Natural killer cell treated with Interleukin-12 subunit alpha and Interleukin-12 subunit beta and Interleukin-15 and Interleukin-18, amount 100 ng/mL, for 72 hours (primary cell): Measurements from ENCODE around the gene CST3. TPM values are rescaled to one million over a fixed set of nuclear protein-coding genes. Genes with fewer than 3 reads are reported as not detected.
"Not testable (repeated sequence)": the region's sequence is repeated elsewhere in the genome, so short reads cannot be mapped to it uniquely, and the experiment has no call there.

Source experiments
- ATAC-seq, 2 donors: fragments of 150-1000 bp; cut with Tn5 transposase in 1 of 2; sonication (Bioruptor Pico), chemical (Tn5 transposase) in 1 of 2; 2 replicates each; pipeline ENCODE4 v1.10.0; 2021
- DNase-seq: peaks from one replicate; pipeline ENCODE4 v3.0.0; 2022; ENCODE audit warnings: low spot score
- H3K27ac Mint-ChIP-seq, 2 donors: 1 replicate in 1 of 2; 2 replicates in 1 of 2; pipeline ENCODE4 v1.8.0; 2022; ENCODE audit warnings: mixed read lengths in 2 of 2, mild to moderate bottlenecking in 1 of 2, moderate library complexity in 1 of 2
- H3K27me3 Mint-ChIP-seq, 2 donors: 1 replicate in 1 of 2; 2 replicates in 1 of 2; pipeline ENCODE4 v1.8.0; 2022; ENCODE audit warnings: mixed read lengths in 2 of 2
- H3K36me3 Mint-ChIP-seq: one replicate; pipeline ENCODE4 v1.8.0; 2022; ENCODE audit warnings: mixed read lengths
- H3K4me1 Mint-ChIP-seq, 2 donors: 1 replicate in 1 of 2; 2 replicates in 1 of 2; pipeline ENCODE4 v1.8.0; 2022; ENCODE audit warnings: low read depth in 2 of 2, mixed read lengths in 2 of 2, mild to moderate bottlenecking in 1 of 2
- H3K4me3 Mint-ChIP-seq: one replicate; pipeline ENCODE4 v1.8.0; 2022; ENCODE audit warnings: mixed read lengths
- H3K9me3 Mint-ChIP-seq: 2 replicates; pipeline ENCODE4 v1.8.0; 2022; ENCODE audit warnings: mixed read lengths
- total RNA-seq, 2 donors: library from RNA; stranded (reverse); gene quantifications; one replicate each; pipeline ENCODE4 v1.2.3, GENCODE V29; 2022

Gene CST3
- total RNA-seq, 2 donors from 2014 or later = 5.4 to 16.6 TPM

- Mint-ChIP-seq H3K4me3 (no peak overlapping the region), H3K27me3 (peaks cover 23 to 24% of the 10 kb centered on the region in 2 donors), H3K4me1 (peaks cover 3 to 5% of the 10 kb centered on the region in 2 donors), H3K27ac (no peak overlapping the region), H3K9me3 (no peaks in the 10 kb centered on the region), H3K36me3 (no peaks in the 10 kb centered on the region)
- DNase-seq (no peak), ATAC-seq (no peak)
Observed at GRCh38 chr20:23623666-23624323, 14.0 kb downstream of the CST3 start.

- no peak for ATAC-seq
- peak overlapping the region in 1 of 2 donors; percentile 55 for H3K27ac Mint-ChIP-seq
- no peak for DNase-seq
- no peaks in the 10 kb centered on the region for H3K9me3 Mint-ChIP-seq
- H3K27me3 Mint-ChIP-seq = peaks cover 26 to 33% of the 10 kb centered on the region in 2 donors
- no peak overlapping the region for H3K4me3 Mint-ChIP-seq
- peaks cover 3 to 5% of the 10 kb centered on the region in 2 donors for H3K4me1 Mint-ChIP-seq
- H3K36me3 Mint-ChIP-seq = peaks cover 4% of the 10 kb centered on the region
Observed at GRCh38 chr20:23622839-23623343, 14.9 kb downstream of the CST3 start.

- H3K4me1 Mint-ChIP-seq, ATAC-seq, DNase-seq, H3K4me3 Mint-ChIP-seq, H3K9me3 Mint-ChIP-seq, H3K27ac Mint-ChIP-seq, H3K36me3 Mint-ChIP-seq: not testable (repeated sequence)
- H3K27me3 Mint-ChIP-seq = peaks cover 28 to 33% of the 10 kb centered on the region in 2 donors
Observed at GRCh38 chr20:23622401-23622800, 15.4 kb downstream of the CST3 start.

GRCh38 chr20:23620670-23621386, 16.9 kb downstream of the CST3 start:
- not testable (repeated sequence) for H3K36me3 Mint-ChIP-seq, H3K9me3 Mint-ChIP-seq, H3K4me3 Mint-ChIP-seq, DNase-seq, H3K4me1 Mint-ChIP-seq, ATAC-seq, H3K27ac Mint-ChIP-seq
- peaks cover 31 to 41% of the 10 kb centered on the region in 2 donors for H3K27me3 Mint-ChIP-seq

GRCh38 chr20:23614163-23614562, 23.6 kb downstream of the CST3 start:
- Mint-ChIP-seq H3K27me3 (peaks cover 20 to 21% of the 10 kb centered on the region in 2 donors), H3K4me3 (no peak overlapping the region), H3K27ac (no peak overlapping the region), H3K36me3 (peaks cover 4% of the 10 kb centered on the region), H3K9me3 (no peaks in the 10 kb centered on the region), H3K4me1 (no peaks in the 10 kb centered on the region)
- ATAC-seq = no peak
- no peak for DNase-seq

GRCh38 chr20:23613676-23614075, 24.1 kb downstream of the CST3 start:
- no peak overlapping the region for H3K4me3 Mint-ChIP-seq
- no peak for ATAC-seq
- no peak for DNase-seq
- peaks cover 15 to 19% of the 10 kb centered on the region in 2 donors for H3K27me3 Mint-ChIP-seq
- no peaks in the 10 kb centered on the region for H3K9me3 Mint-ChIP-seq
- no peak overlapping the region for H3K27ac Mint-ChIP-seq
- H3K4me1 Mint-ChIP-seq = no peaks in the 10 kb centered on the region
- peaks cover 4% of the 10 kb centered on the region for H3K36me3 Mint-ChIP-seq

GRCh38 chr20:23612396-23612795, 25.4 kb downstream of the CST3 start:
- H3K4me1 Mint-ChIP-seq = no peaks in the 10 kb centered on the region
- DNase-seq (no peak), ATAC-seq (no peak)
- H3K27ac Mint-ChIP-seq = no peak overlapping the region
- H3K36me3 Mint-ChIP-seq = no peaks in the 10 kb centered on the region
- peaks cover 7 to 10% of the 10 kb centered on the region in 2 donors for H3K27me3 Mint-ChIP-seq
- no peaks in the 10 kb centered on the region for H3K9me3 Mint-ChIP-seq
- H3K4me3 Mint-ChIP-seq = no peak overlapping the region

GRCh38 chr20:23609486-23610109, 28.2 kb downstream of the CST3 start:
- peaks cover 0 to 6% of the 10 kb centered on the region in 2 donors for H3K27me3 Mint-ChIP-seq
- no peak overlapping the region for H3K4me3 Mint-ChIP-seq
- no peaks in the 10 kb centered on the region for H3K9me3 Mint-ChIP-seq
- H3K4me1 Mint-ChIP-seq = peaks cover 9 to 10% of the 10 kb centered on the region in 2 donors
- ATAC-seq = no peak
- H3K27ac Mint-ChIP-seq = no peak overlapping the region
- no peak for DNase-seq
- no peaks in the 10 kb centered on the region for H3K36me3 Mint-ChIP-seq

- Mint-ChIP-seq H3K36me3 (no peaks in the 10 kb centered on the region), H3K4me3 (no peak overlapping the region), H3K27ac (no peak overlapping the region), H3K4me1 (peaks cover 9 to 10% of the 10 kb centered on the region in 2 donors), H3K9me3 (no peaks in the 10 kb centered on the region), H3K27me3 (peaks cover 0 to 6% of the 10 kb centered on the region in 2 donors)
- ATAC-seq (no peak), DNase-seq (no peak)
Observed at GRCh38 chr20:23608251-23608846, 29.4 kb downstream of the CST3 start.

- peaks cover 9 to 10% of the 10 kb centered on the region in 2 donors for H3K4me1 Mint-ChIP-seq
- peaks cover 0 to 6% of the 10 kb centered on the region in 2 donors for H3K27me3 Mint-ChIP-seq
- H3K9me3 Mint-ChIP-seq = no peaks in the 10 kb centered on the region
- no peak for ATAC-seq
- no peaks in the 10 kb centered on the region for H3K36me3 Mint-ChIP-seq
- no peak overlapping the region for H3K27ac Mint-ChIP-seq
- H3K4me3 Mint-ChIP-seq = no peak overlapping the region
- no peak for DNase-seq
Observed at GRCh38 chr20:23607497-23608245, 30.1 kb downstream of the CST3 start.

- H3K36me3 Mint-ChIP-seq = no peaks in the 10 kb centered on the region
- H3K9me3 Mint-ChIP-seq = no peaks in the 10 kb centered on the region
- H3K4me3 Mint-ChIP-seq = peak overlapping the region; percentile 8
- peak; percentile 80 to 85 for ATAC-seq
- no peak overlapping the region for H3K27ac Mint-ChIP-seq
- H3K4me1 Mint-ChIP-seq = peaks cover 9 to 10% of the 10 kb centered on the region in 2 donors
- peak; percentile 71 for DNase-seq
- H3K27me3 Mint-ChIP-seq = peaks cover 0 to 6% of the 10 kb centered on the region in 2 donors
Observed at GRCh38 chr20:23606652-23607049, 31.1 kb downstream of the CST3 start.

GRCh38 chr20:23605867-23606651, 31.7 kb downstream of the CST3 start, which contains the start of gene CST9:
Gene CST9 (minus strand): TSS chr20:23605917. CDS start chr20:23605864, 53 bp downstream.
- peaks cover 0 to 2% of the 10 kb centered on the region in 2 donors for H3K27me3 Mint-ChIP-seq
- DNase-seq = no peak
- H3K27ac Mint-ChIP-seq = no peak within 1 kb of the TSS
- H3K4me3 Mint-ChIP-seq = peak within 1 kb of the TSS; percentile 8
- ATAC-seq = no peak
- H3K36me3 Mint-ChIP-seq = no peaks in the 10 kb centered on the region
- H3K9me3 Mint-ChIP-seq = no peaks in the 10 kb centered on the region
- H3K4me1 Mint-ChIP-seq = peaks cover 9 to 10% of the 10 kb centered on the region in 2 donors
